Neural cell (in vitro differentiated cells): ENCODE data around the gene LIMS2. TPM values are rescaled to one million over a fixed set of nuclear protein-coding genes. Genes with fewer than 3 reads are reported as not detected.

Source experiments
- H2AFZ ChIP-seq: fragments of 200-600, 300-800 bp; sonication (generic), shearing (Covaris generic); 2 replicates; pipeline ENCODE4 v1.6.0; 2014; ENCODE audit warnings: low read depth, mild to moderate bottlenecking, antibody characterized with exemption, low read length, moderate library complexity
- H3F3A ChIP-seq: fragments of 200-600 bp; shearing (Covaris generic); 2 replicates; pipeline ENCODE4 v1.6.1; 2016; ENCODE audit warnings: mild to moderate bottlenecking, moderate library complexity, mixed read lengths, antibody characterized with exemption, low read length; ENCODE audit not compliant: insufficient read depth, poor library complexity, severe bottlenecking
- H3K27ac ChIP-seq: fragments of 200-600, 300-800 bp; sonication (generic), shearing (Covaris generic); 2 replicates; pipeline ENCODE4 v1.5.1; 2014; ENCODE audit warnings: mild to moderate bottlenecking, low read length, moderate library complexity
- H3K27me3 ChIP-seq: fragments of 300-800, 200-600 bp; sonication (generic), shearing (Covaris generic); 2 replicates; pipeline ENCODE4 v1.6.0; 2014; ENCODE audit warnings: mild to moderate bottlenecking, low read depth, low read length, moderate library complexity; ENCODE audit not compliant: insufficient read depth
- H3K36me3 ChIP-seq: fragments of 300-800, 200-600 bp; sonication (generic), shearing (Covaris generic); 2 replicates; pipeline ENCODE4 v1.5.1; 2014; ENCODE audit warnings: mild to moderate bottlenecking, antibody characterized with exemption, low read length, moderate library complexity; ENCODE audit not compliant: insufficient read depth
- H3K4me2 ChIP-seq: fragments of 300-800, 200-600 bp; sonication (generic), shearing (Covaris generic); 2 replicates; pipeline ENCODE4 v1.6.0; 2014; ENCODE audit warnings: mild to moderate bottlenecking, low read length
- H3K4me3 ChIP-seq: fragments of 300-800, 200-600 bp; sonication (generic), shearing (Covaris generic); 2 replicates; pipeline ENCODE4 v1.5.1; 2014; ENCODE audit warnings: mild to moderate bottlenecking, low read length, moderate library complexity
- H3K79me2 ChIP-seq: fragments of 200-600 bp; shearing (Covaris generic); replicated peaks from 2 replicates; pipeline ENCODE4 v1.6.0; 2014; ENCODE audit warnings: mild to moderate bottlenecking, low read length, moderate library complexity; ENCODE audit not compliant: insufficient read depth
- H3K9ac ChIP-seq: fragments of 300-800, 200-600 bp; sonication (generic), shearing (Covaris generic); 2 replicates; pipeline ENCODE4 v1.6.1; 2016; ENCODE audit warnings: mild to moderate bottlenecking, low read length, mixed read lengths
- H3K9me2 ChIP-seq: fragments of 200-600 bp; shearing (Covaris generic); 2 replicates; pipeline ENCODE4 v1.6.1; 2016; ENCODE audit warnings: mild to moderate bottlenecking, low read length, mixed read lengths; ENCODE audit not compliant: insufficient read depth
- H3K9me3 ChIP-seq: fragments of 200-600, 300-800 bp; sonication (generic), shearing (Covaris generic); 2 replicates; pipeline ENCODE4 v1.6.1; 2016; ENCODE audit warnings: mild to moderate bottlenecking, mixed run types, low read length, moderate library complexity, mixed read lengths
- H4K20me1 ChIP-seq: fragments of 200-600 bp; shearing (Covaris generic); 2 replicates; pipeline ENCODE4 v1.6.1; 2016; ENCODE audit warnings: mild to moderate bottlenecking, mixed run types; ENCODE audit not compliant: insufficient read depth
- EP300 ChIP-seq: fragments of 450-650 bp; conservative IDR thresholded peaks from 2 replicates; pipeline ENCODE4 v1.6.1; 2014; ENCODE audit warnings: antibody characterized with exemption, mild to moderate bottlenecking, moderate library complexity; ENCODE audit not compliant: poor library complexity, severe bottlenecking
- EZH2 ChIP-seq: fragments of 200-600, 300-800 bp; shearing (Covaris generic), sonication (generic); IDR thresholded peaks from 2 replicates; pipeline ENCODE4 v1.6.1; 2014; ENCODE audit warnings: antibody characterized with exemption, low read length, borderline replicate concordance, mild to moderate bottlenecking; ENCODE audit not compliant: insufficient read depth, poor library complexity, severe bottlenecking
- MXI1 ChIP-seq: fragments of 450-650 bp; conservative IDR thresholded peaks from 2 replicates; pipeline ENCODE4 v1.6.1; 2014; ENCODE audit warnings: antibody characterized with exemption, mild to moderate bottlenecking; ENCODE audit not compliant: poor library complexity, severe bottlenecking
- POLR2AphosphoS5 ChIP-seq: IDR thresholded peaks from 2 replicates; pipeline ENCODE4 v1.6.1; 2012
- RAD21 ChIP-seq: fragments of 450-650 bp; conservative IDR thresholded peaks from 2 replicates; pipeline ENCODE4 v1.6.1; 2014; ENCODE audit warnings: antibody characterized with exemption, mild to moderate bottlenecking, moderate library complexity
- SMC3 ChIP-seq: fragments of 450-650 bp; conservative IDR thresholded peaks from 2 replicates; pipeline ENCODE4 v1.6.1; 2014; ENCODE audit warnings: antibody characterized with exemption, mild to moderate bottlenecking, moderate library complexity; ENCODE audit not compliant: poor library complexity
- TAF1 ChIP-seq: IDR thresholded peaks from 2 replicates; pipeline ENCODE4 v1.6.1; 2012; ENCODE audit warnings: low read depth
- polyA plus RNA-seq: library from polyadenylated mRNA; depleted of rRNA; stranded (reverse); fragments of >200 nt; gene quantifications from 2 replicates; pipeline ENCODE4 v1.2.3, GENCODE V29; 2014
- TF ChIP-seq, protein P1 (sequence below): fragments of 450-650 bp; IDR thresholded peaks from 2 replicates; pipeline ENCODE4 v1.5.1; 2014; ENCODE audit warnings: antibody characterized with exemption, mild to moderate bottlenecking, moderate library complexity; ENCODE audit not compliant: poor library complexity, severe bottlenecking
- TF ChIP-seq, protein P2 (sequence below): IDR thresholded peaks from 2 replicates; pipeline ENCODE4 v1.6.1; 2012; ENCODE audit warnings: borderline replicate concordance

The LIMS2 gene
- polyA plus RNA-seq, 1 donor from 2014 or later: not detected

DNA sequence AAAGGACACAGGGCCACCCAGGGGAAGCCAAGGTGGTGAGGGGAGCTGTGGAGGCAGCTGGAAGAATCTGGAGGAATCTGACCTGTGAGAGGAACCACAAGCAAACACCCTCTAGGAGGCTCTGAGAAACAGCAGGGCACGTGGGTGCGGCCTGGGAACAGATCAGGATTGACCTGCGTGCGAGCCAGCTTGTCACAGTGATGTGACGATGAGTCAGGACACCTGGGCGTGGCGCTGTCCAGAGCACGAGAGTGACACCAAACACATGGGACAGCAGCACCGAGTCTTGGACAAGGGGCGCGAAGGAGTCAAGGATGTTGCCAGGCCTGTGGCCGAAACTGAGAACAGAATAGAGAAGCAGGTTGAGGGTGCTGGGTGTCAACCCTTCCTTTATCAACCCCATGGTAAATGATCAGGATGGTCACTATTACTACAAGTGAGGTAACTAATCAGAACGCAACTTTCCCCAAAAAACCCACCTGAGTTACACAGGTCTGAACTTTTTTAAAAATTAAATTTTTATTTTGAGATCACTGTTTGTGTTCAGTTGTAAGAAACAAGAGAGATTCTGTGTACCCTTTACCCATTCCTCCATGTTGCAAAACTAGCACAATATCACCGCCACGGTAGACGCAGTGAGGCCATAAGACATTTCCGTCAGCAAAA, 25.3 kb upstream of the LIMS2 start:
- peaks cover 7% of the 10 kb centered on the region for H3K36me3 ChIP-seq
- TF ChIP-seq RAD21 (no peak), POLR2AphosphoS5 (no peak), SMC3 (no peak), MXI1 (no peak), EP300 (no peak), EZH2 (no peak), TAF1 (no peak)
- TF ChIP-seq, protein P1, sequence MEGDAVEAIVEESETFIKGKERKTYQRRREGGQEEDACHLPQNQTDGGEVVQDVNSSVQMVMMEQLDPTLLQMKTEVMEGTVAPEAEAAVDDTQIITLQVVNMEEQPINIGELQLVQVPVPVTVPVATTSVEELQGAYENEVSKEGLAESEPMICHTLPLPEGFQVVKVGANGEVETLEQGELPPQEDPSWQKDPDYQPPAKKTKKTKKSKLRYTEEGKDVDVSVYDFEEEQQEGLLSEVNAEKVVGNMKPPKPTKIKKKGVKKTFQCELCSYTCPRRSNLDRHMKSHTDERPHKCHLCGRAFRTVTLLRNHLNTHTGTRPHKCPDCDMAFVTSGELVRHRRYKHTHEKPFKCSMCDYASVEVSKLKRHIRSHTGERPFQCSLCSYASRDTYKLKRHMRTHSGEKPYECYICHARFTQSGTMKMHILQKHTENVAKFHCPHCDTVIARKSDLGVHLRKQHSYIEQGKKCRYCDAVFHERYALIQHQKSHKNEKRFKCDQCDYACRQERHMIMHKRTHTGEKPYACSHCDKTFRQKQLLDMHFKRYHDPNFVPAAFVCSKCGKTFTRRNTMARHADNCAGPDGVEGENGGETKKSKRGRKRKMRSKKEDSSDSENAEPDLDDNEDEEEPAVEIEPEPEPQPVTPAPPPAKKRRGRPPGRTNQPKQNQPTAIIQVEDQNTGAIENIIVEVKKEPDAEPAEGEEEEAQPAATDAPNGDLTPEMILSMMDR: no peak
- TF ChIP-seq, protein P2, sequence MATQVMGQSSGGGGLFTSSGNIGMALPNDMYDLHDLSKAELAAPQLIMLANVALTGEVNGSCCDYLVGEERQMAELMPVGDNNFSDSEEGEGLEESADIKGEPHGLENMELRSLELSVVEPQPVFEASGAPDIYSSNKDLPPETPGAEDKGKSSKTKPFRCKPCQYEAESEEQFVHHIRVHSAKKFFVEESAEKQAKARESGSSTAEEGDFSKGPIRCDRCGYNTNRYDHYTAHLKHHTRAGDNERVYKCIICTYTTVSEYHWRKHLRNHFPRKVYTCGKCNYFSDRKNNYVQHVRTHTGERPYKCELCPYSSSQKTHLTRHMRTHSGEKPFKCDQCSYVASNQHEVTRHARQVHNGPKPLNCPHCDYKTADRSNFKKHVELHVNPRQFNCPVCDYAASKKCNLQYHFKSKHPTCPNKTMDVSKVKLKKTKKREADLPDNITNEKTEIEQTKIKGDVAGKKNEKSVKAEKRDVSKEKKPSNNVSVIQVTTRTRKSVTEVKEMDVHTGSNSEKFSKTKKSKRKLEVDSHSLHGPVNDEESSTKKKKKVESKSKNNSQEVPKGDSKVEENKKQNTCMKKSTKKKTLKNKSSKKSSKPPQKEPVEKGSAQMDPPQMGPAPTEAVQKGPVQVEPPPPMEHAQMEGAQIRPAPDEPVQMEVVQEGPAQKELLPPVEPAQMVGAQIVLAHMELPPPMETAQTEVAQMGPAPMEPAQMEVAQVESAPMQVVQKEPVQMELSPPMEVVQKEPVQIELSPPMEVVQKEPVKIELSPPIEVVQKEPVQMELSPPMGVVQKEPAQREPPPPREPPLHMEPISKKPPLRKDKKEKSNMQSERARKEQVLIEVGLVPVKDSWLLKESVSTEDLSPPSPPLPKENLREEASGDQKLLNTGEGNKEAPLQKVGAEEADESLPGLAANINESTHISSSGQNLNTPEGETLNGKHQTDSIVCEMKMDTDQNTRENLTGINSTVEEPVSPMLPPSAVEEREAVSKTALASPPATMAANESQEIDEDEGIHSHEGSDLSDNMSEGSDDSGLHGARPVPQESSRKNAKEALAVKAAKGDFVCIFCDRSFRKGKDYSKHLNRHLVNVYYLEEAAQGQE: no peak
- no peaks in the 10 kb centered on the region for H3K9me3 ChIP-seq
- no peaks in the 10 kb centered on the region for H4K20me1 ChIP-seq
- H3F3A ChIP-seq: peaks cover 10% of the 10 kb centered on the region
- peak overlapping the region; percentile 80 for H3K9ac ChIP-seq
- H3K27ac ChIP-seq: peak overlapping the region; percentile 85
- H3K27me3 ChIP-seq: peaks cover under 1% of the 10 kb centered on the region
- no peaks in the 10 kb centered on the region for H3K9me2 ChIP-seq
- peak overlapping the region; percentile 85 for H3K4me3 ChIP-seq
- H2AFZ ChIP-seq: peak overlapping the region; percentile 86
- peak overlapping the region; percentile 94 for H3K4me2 ChIP-seq
- peaks cover 20% of the 10 kb centered on the region for H3K79me2 ChIP-seq

DNA sequence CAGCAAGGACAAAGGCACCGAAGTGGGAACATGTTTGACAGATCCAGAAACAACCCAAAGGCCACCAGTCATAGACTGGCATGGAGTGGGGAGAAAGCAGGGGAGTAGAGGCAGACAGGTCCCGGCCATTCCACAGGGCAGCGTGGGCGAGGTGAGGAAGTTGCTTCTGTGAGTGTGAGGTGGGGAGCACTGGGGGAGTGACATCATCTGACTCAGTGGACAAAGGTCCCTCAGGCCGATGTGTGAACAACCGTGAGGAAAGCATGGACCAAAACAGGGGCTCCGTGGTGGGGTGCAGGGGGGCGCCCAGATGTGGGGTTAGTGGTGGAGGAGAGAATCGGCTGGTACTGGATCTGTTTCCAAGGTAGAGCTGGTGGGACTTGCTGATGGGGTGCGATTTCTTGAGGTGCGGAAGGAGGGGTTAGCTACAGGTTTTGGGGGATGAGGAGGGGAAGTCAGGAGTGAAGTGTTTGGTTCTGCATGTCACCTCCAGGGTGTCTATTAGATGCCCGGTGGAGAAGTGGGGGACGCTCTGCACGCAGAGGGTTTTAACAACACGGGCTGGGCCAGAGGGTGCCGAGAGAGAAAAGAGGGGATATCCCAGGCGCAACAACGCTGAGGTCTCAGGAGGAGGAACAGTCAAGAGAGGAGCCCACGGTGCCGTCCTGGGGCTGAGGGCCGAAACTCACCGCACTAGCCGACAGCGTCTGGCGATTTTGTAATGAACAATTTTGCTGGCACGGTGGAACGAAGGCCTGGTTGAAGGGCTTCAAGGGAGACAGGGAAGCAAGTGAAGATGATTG, 23.4 kb upstream of the LIMS2 start:
- no peak overlapping the region for H3K9ac ChIP-seq
- H2AFZ ChIP-seq: no peak overlapping the region

More for the DNA sequence above, 23.4 kb upstream of the LIMS2 start:
- no peaks in the 10 kb centered on the region for H4K20me1 ChIP-seq
- TF ChIP-seq EZH2: no peak
- TF ChIP-seq RAD21: no peak
- no peak for TF ChIP-seq SMC3
- TF ChIP-seq, protein P1: no peak
- peaks cover 7% of the 10 kb centered on the region for H3K36me3 ChIP-seq
- no peaks in the 10 kb centered on the region for H3K9me3 ChIP-seq
- peaks cover 9% of the 10 kb centered on the region for H3K79me2 ChIP-seq
- H3K9me2 ChIP-seq: no peaks in the 10 kb centered on the region
- no peak overlapping the region for H3K4me3 ChIP-seq
- H3K27ac ChIP-seq: no peak overlapping the region
- peaks cover 10% of the 10 kb centered on the region for H3F3A ChIP-seq
- no peak overlapping the region for H3K4me2 ChIP-seq
- H3K27me3 ChIP-seq: peaks cover 2% of the 10 kb centered on the region
